ENCODE measurements around the gene IL5RA.

The IL5RA gene

GRCh38 chr3:3037156-3037555 lies 73.0 kb downstream of the IL5RA start:
- no peaks in the 10 kb centered on the region for H3K9me3 ChIP-seq
- H3K27me3 ChIP-seq, result no peaks in the 10 kb centered on the region
- peaks cover 13% of the 10 kb centered on the region for H3K4me1 ChIP-seq
- H3K36me3 ChIP-seq, result no peaks in the 10 kb centered on the region
- H4K20me1 ChIP-seq, result no peaks in the 10 kb centered on the region
- H3K4me3 ChIP-seq, result no peak overlapping the region
- TF ChIP-seq Cebpa-rat (IDR thresholded peaks at IDR 0.05), result no peak
- H3K9ac ChIP-seq, result no peak overlapping the region
- H3K4me2 ChIP-seq, result peak overlapping the region; percentile 28; the same call in 1 of the 2 replicates
- H3K27ac ChIP-seq, result no peak overlapping the region

- TF ChIP-seq Cebpa-rat (IDR thresholded peaks at IDR 0.05), result no peak
- no peak overlapping the region for H3K4me3 ChIP-seq
- H3K27ac ChIP-seq, result no peak overlapping the region
- 0 out of 2 replicates have a peak, but pooled peaks cover 7% of the 10 kb centered on the region for H3K4me1 ChIP-seq
- no peak overlapping the region for H3K9ac ChIP-seq
- H4K20me1 ChIP-seq, result no peaks in the 10 kb centered on the region
- H3K36me3 ChIP-seq, result no peaks in the 10 kb centered on the region
- no peaks in the 10 kb centered on the region for H3K9me3 ChIP-seq
- H3K27me3 ChIP-seq, result no peaks in the 10 kb centered on the region
- no peak overlapping the region for H3K4me2 ChIP-seq
Observed at GRCh38 chr3:3031326-3031725, 78.8 kb downstream of the IL5RA start.

- Histone ChIP-seq H3K36me3 (no peaks in the 10 kb centered on the region), H3K27me3 (no peaks in the 10 kb centered on the region), H3K4me1 (0 out of 2 replicates have a peak, but pooled peaks cover 7% of the 10 kb centered on the region), H3K9ac (no peak overlapping the region), H3K9me3 (no peaks in the 10 kb centered on the region), H3K4me2 (no peak overlapping the region), H4K20me1 (no peaks in the 10 kb centered on the region), H3K4me3 (no peak overlapping the region), H3K27ac (no peak overlapping the region)
- TF ChIP-seq Cebpa-rat (IDR thresholded peaks at IDR 0.05), result no peak
Observed at GRCh38 chr3:3027976-3028567, 82.1 kb downstream of the IL5RA start.

GRCh38 chr3:3023111-3023745 lies 86.9 kb downstream of the IL5RA start:
- Histone ChIP-seq H4K20me1 (no peaks in the 10 kb centered on the region), H3K4me2 (no peak overlapping the region), H3K36me3 (no peaks in the 10 kb centered on the region), H3K9ac (no peak overlapping the region), H3K27me3 (no peaks in the 10 kb centered on the region), H3K4me3 (no peak overlapping the region), H3K27ac (no peak overlapping the region), H3K4me1 (0 out of 2 replicates have a peak, but pooled peaks cover 4% of the 10 kb centered on the region), H3K9me3 (no peaks in the 10 kb centered on the region)
- no peak for TF ChIP-seq Cebpa-rat (IDR thresholded peaks at IDR 0.05)

GRCh38 chr3:3020209-3020608 lies 90.0 kb downstream of the IL5RA start:
- Histone ChIP-seq H3K4me1 (no peaks in the 10 kb centered on the region), H3K27me3 (no peaks in the 10 kb centered on the region), H3K4me3 (no peak overlapping the region), H3K36me3 (no peaks in the 10 kb centered on the region), H3K9ac (no peak overlapping the region), H3K4me2 (no peak overlapping the region), H4K20me1 (no peaks in the 10 kb centered on the region), H3K27ac (no peak overlapping the region), H3K9me3 (no peaks in the 10 kb centered on the region)
- TF ChIP-seq Cebpa-rat (IDR thresholded peaks at IDR 0.05), result no peak

Measured in BLaER1 (cell line).